WTC11 (cell line): ENCODE measurements around the gene LRIG1. TPM values are rescaled to one million over a fixed set of nuclear protein-coding genes. Genes with fewer than 3 reads are reported as not detected.

Source experiments
- ATAC-seq: fragments of 200-7000 bp; cut with Tn5 transposase; 2 replicates; pipeline ENCODE4 v1.10.0; 2021; ENCODE audit warnings: mild to moderate bottlenecking, moderate library complexity
- CTCF ChIA-PET: fragments of 300-600 bp; sonication (Branson Sonifier 250); formaldehyde crosslinking; loops from one replicate; lab custom pipeline; 2021; ENCODE audit warnings: antibody characterized with exemption; lab: Charles Lee
- POLR2A ChIA-PET: fragments of 350-600 bp; sonication (Branson Sonifier 250); formaldehyde crosslinking; loops from one replicate; lab custom pipeline; 2021; ENCODE audit warnings: antibody characterized with exemption; lab: Charles Lee
- DNase-seq: peaks from one replicate; pipeline ENCODE4 v3.0.0; 2021; ENCODE audit warnings: low spot score
- H3K27ac Mint-ChIP-seq: 2 replicates; pipeline ENCODE4 v1.8.0; 2021; ENCODE audit warnings: mixed read lengths
- H3K27me3 Mint-ChIP-seq: 2 replicates; pipeline ENCODE4 v1.8.0; 2021; ENCODE audit warnings: low read depth, mild to moderate bottlenecking, moderate library complexity, mixed read lengths
- H3K36me3 Mint-ChIP-seq: 2 replicates; pipeline ENCODE4 v1.8.0; 2021; ENCODE audit warnings: mixed read lengths
- H3K4me1 Mint-ChIP-seq: 2 replicates; pipeline ENCODE4 v1.8.0; 2022; ENCODE audit warnings: mixed read lengths
- H3K4me3 Mint-ChIP-seq: 2 replicates; pipeline ENCODE4 v1.8.0; 2021; ENCODE audit warnings: mild to moderate bottlenecking, moderate library complexity, mixed read lengths
- H3K9me3 Mint-ChIP-seq: 2 replicates; pipeline ENCODE4 v1.8.0; 2021; ENCODE audit warnings: mixed read lengths
- ATF6 ChIP-seq: sonication (generic); formaldehyde crosslinking; IDR thresholded peaks from 2 replicates; pipeline ENCODE4 v1.8.1; 2023; ENCODE audit warnings: mild to moderate bottlenecking, missing genetic modification reagents
- FOXK1 ChIP-seq: sonication (generic); formaldehyde crosslinking; IDR thresholded peaks from 2 replicates; pipeline ENCODE4 v1.8.0; 2022; ENCODE audit warnings: mild to moderate bottlenecking, moderate library complexity, missing genetic modification reagents
- IRF2 ChIP-seq: sonication (generic); formaldehyde crosslinking; IDR thresholded peaks from 2 replicates; pipeline ENCODE4 v1.8.0; 2022; ENCODE audit warnings: low read depth, missing genetic modification reagents, borderline replicate concordance
- JAZF1 ChIP-seq: fragments of 250-450 bp; sonication (Bioruptor Pico); IDR thresholded peaks from 2 replicates; pipeline ENCODE4 v1.9.0; 2021; ENCODE audit warnings: moderate library complexity, mild to moderate bottlenecking, inconsistent platforms
- JUN ChIP-seq: sonication (generic); formaldehyde crosslinking; IDR thresholded peaks from 2 replicates; pipeline ENCODE4 v1.8.0; 2023; ENCODE audit warnings: mild to moderate bottlenecking, missing genetic modification reagents
- NFE2L1 ChIP-seq: sonication (generic); formaldehyde crosslinking; IDR thresholded peaks from 2 replicates; pipeline ENCODE4 v1.8.1; 2023; ENCODE audit warnings: missing genetic modification reagents
- PRRX2 ChIP-seq: fragments of 250-450 bp; sonication (Bioruptor Pico); IDR thresholded peaks from 2 replicates; pipeline ENCODE4 v1.8.0; 2021; ENCODE audit warnings: mild to moderate bottlenecking
- RELA ChIP-seq: sonication (generic); formaldehyde crosslinking; IDR thresholded peaks from 2 replicates; pipeline ENCODE4 v1.8.1; 2022; ENCODE audit warnings: missing genetic modification reagents, mild to moderate bottlenecking, borderline replicate concordance
- ZNF232 ChIP-seq: sonication (generic); formaldehyde crosslinking; IDR thresholded peaks from 2 replicates; pipeline ENCODE4 v1.8.0; 2022; ENCODE audit warnings: mild to moderate bottlenecking, missing genetic modification reagents
- ZNF263 ChIP-seq: sonication (generic); formaldehyde crosslinking; IDR thresholded peaks from 2 replicates; pipeline ENCODE4 v1.8.1; 2022; ENCODE audit warnings: low read depth, mild to moderate bottlenecking, moderate library complexity, missing genetic modification reagents
- ZNF671 ChIP-seq: fragments of 250-450 bp; sonication (Bioruptor Pico); IDR thresholded peaks from 2 replicates; pipeline ENCODE4 v1.8.0; 2021; ENCODE audit warnings: mild to moderate bottlenecking
- total RNA-seq: library from RNA; stranded (reverse); gene quantifications from 3 replicates; pipeline ENCODE4 v1.2.3, GENCODE V29; 2021
- TF ChIP-seq, protein P1 (sequence below): sonication (generic); formaldehyde crosslinking; IDR thresholded peaks from 2 replicates; pipeline ENCODE4 v1.8.1; 2023; ENCODE audit warnings: mild to moderate bottlenecking, missing genetic modification reagents, moderate library complexity
- TF ChIP-seq, protein P2 (sequence below): sonication (generic); formaldehyde crosslinking; IDR thresholded peaks from 2 replicates; pipeline ENCODE4 v1.8.1; 2022; ENCODE audit warnings: low read depth, mild to moderate bottlenecking, moderate library complexity, missing genetic modification reagents, borderline replicate concordance
- TF ChIP-seq, protein P3 (sequence below): sonication (generic); formaldehyde crosslinking; IDR thresholded peaks from 2 replicates; pipeline ENCODE4 v1.8.1; 2023; ENCODE audit warnings: mild to moderate bottlenecking, missing genetic modification reagents, borderline replicate concordance
- TF ChIP-seq, protein P4 (sequence below): sonication (generic); formaldehyde crosslinking; IDR thresholded peaks from 2 replicates; pipeline ENCODE4 v1.8.0; 2023; ENCODE audit warnings: mild to moderate bottlenecking, missing genetic modification reagents
- TF ChIP-seq, protein P5 (sequence below): fragments of 250-450 bp; sonication (Bioruptor Pico); IDR thresholded peaks from 2 replicates; pipeline ENCODE4 v1.8.0; 2021; ENCODE audit warnings: mild to moderate bottlenecking

The LRIG1 gene
- total RNA-seq, 1 experiment from 2014 or later, result 105 TPM

- H3K4me1 Mint-ChIP-seq, result peaks cover 28% of the 10 kb centered on the region
- ATAC-seq (peak; percentile 7; the same call in 1 of the 2 replicates), DNase-seq (no peak)
- TF ChIP-seq ZNF671, result no peak
- TF ChIP-seq IRF2, result no peak
- TF ChIP-seq JUN (CRISPR knock-in tag), result no peak
- no peak for TF ChIP-seq ATF6 (CRISPR knock-in tag)
- TF ChIP-seq, protein P1, sequence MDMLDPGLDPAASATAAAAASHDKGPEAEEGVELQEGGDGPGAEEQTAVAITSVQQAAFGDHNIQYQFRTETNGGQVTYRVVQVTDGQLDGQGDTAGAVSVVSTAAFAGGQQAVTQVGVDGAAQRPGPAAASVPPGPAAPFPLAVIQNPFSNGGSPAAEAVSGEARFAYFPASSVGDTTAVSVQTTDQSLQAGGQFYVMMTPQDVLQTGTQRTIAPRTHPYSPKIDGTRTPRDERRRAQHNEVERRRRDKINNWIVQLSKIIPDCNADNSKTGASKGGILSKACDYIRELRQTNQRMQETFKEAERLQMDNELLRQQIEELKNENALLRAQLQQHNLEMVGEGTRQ (CRISPR knock-in tag), result no peak
- no peak for TF ChIP-seq JAZF1 (CRISPR knock-in tag)
- TF ChIP-seq ZNF232 (CRISPR knock-in tag), result no peak
- TF ChIP-seq PRRX2 (CRISPR knock-in tag), result no peak
- no peak for TF ChIP-seq RELA (CRISPR knock-in tag)
- TF ChIP-seq, protein P2, sequence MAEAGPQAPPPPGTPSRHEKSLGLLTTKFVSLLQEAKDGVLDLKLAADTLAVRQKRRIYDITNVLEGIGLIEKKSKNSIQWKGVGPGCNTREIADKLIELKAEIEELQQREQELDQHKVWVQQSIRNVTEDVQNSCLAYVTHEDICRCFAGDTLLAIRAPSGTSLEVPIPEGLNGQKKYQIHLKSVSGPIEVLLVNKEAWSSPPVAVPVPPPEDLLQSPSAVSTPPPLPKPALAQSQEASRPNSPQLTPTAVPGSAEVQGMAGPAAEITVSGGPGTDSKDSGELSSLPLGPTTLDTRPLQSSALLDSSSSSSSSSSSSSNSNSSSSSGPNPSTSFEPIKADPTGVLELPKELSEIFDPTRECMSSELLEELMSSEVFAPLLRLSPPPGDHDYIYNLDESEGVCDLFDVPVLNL (CRISPR knock-in tag), result no peak
- TF ChIP-seq NFE2L1 (CRISPR knock-in tag), result no peak
- TF ChIP-seq, protein P3, sequence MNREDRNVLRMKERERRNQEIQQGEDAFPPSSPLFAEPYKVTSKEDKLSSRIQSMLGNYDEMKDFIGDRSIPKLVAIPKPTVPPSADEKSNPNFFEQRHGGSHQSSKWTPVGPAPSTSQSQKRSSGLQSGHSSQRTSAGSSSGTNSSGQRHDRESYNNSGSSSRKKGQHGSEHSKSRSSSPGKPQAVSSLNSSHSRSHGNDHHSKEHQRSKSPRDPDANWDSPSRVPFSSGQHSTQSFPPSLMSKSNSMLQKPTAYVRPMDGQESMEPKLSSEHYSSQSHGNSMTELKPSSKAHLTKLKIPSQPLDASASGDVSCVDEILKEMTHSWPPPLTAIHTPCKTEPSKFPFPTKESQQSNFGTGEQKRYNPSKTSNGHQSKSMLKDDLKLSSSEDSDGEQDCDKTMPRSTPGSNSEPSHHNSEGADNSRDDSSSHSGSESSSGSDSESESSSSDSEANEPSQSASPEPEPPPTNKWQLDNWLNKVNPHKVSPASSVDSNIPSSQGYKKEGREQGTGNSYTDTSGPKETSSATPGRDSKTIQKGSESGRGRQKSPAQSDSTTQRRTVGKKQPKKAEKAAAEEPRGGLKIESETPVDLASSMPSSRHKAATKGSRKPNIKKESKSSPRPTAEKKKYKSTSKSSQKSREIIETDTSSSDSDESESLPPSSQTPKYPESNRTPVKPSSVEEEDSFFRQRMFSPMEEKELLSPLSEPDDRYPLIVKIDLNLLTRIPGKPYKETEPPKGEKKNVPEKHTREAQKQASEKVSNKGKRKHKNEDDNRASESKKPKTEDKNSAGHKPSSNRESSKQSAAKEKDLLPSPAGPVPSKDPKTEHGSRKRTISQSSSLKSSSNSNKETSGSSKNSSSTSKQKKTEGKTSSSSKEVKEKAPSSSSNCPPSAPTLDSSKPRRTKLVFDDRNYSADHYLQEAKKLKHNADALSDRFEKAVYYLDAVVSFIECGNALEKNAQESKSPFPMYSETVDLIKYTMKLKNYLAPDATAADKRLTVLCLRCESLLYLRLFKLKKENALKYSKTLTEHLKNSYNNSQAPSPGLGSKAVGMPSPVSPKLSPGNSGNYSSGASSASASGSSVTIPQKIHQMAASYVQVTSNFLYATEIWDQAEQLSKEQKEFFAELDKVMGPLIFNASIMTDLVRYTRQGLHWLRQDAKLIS, result no peak
- TF ChIP-seq, protein P4, sequence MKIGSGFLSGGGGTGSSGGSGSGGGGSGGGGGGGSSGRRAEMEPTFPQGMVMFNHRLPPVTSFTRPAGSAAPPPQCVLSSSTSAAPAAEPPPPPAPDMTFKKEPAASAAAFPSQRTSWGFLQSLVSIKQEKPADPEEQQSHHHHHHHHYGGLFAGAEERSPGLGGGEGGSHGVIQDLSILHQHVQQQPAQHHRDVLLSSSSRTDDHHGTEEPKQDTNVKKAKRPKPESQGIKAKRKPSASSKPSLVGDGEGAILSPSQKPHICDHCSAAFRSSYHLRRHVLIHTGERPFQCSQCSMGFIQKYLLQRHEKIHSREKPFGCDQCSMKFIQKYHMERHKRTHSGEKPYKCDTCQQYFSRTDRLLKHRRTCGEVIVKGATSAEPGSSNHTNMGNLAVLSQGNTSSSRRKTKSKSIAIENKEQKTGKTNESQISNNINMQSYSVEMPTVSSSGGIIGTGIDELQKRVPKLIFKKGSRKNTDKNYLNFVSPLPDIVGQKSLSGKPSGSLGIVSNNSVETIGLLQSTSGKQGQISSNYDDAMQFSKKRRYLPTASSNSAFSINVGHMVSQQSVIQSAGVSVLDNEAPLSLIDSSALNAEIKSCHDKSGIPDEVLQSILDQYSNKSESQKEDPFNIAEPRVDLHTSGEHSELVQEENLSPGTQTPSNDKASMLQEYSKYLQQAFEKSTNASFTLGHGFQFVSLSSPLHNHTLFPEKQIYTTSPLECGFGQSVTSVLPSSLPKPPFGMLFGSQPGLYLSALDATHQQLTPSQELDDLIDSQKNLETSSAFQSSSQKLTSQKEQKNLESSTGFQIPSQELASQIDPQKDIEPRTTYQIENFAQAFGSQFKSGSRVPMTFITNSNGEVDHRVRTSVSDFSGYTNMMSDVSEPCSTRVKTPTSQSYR (CRISPR knock-in tag), result no peak
- TF ChIP-seq, protein P5, sequence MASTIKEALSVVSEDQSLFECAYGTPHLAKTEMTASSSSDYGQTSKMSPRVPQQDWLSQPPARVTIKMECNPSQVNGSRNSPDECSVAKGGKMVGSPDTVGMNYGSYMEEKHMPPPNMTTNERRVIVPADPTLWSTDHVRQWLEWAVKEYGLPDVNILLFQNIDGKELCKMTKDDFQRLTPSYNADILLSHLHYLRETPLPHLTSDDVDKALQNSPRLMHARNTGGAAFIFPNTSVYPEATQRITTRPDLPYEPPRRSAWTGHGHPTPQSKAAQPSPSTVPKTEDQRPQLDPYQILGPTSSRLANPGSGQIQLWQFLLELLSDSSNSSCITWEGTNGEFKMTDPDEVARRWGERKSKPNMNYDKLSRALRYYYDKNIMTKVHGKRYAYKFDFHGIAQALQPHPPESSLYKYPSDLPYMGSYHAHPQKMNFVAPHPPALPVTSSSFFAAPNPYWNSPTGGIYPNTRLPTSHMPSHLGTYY, result no peak
- TF ChIP-seq FOXK1 (CRISPR knock-in tag), result no peak
- no peak for TF ChIP-seq ZNF263 (CRISPR knock-in tag)
- H3K27me3 Mint-ChIP-seq, result no peaks in the 10 kb centered on the region
- CTCF ChIA-PET, result interaction anchor here (0.6 to 3.5 kb wide), 4 partner anchors 24 to 420 kb away, joined by 3 to 13 read pairs (median 6); no protein-coding TSS in a partner anchor
- H3K27ac Mint-ChIP-seq, result peak overlapping the region; percentile 77
- peaks cover 78% of the 10 kb centered on the region for H3K36me3 Mint-ChIP-seq
- POLR2A ChIA-PET, result interaction anchor here (1.0 kb wide), 1 partner anchor 102 kb away, joined by 3 read pairs; no protein-coding TSS in a partner anchor
- no peak overlapping the region for H3K4me3 Mint-ChIP-seq
- H3K9me3 Mint-ChIP-seq, result no peaks in the 10 kb centered on the region
Measured at GRCh38 chr3:66401675-66402491, 98.9 kb downstream of the LRIG1 start.
